Smooth muscle cell of the umbilical artery (primary cell): ENCODE data around the gene ITCH. TPM values are rescaled to one million over a fixed set of nuclear protein-coding genes. Genes with fewer than 3 reads are reported as not detected.

Source experiments
- total RNA-seq: library from RNA; depleted of rRNA; stranded (reverse); fragments of >200 nt; gene quantifications from 2 replicates; pipeline ENCODE4 v1.2.3, GENCODE V29; 2014

The ITCH gene
- 93.2 and 120 TPM in 2 replicates for total RNA-seq

GRCh38 chr20:34363062-34363464 lies at the start of gene ITCH:
TSS of gene ITCH (plus strand) at chr20:34363273. CDS start at chr20:34393812, 30,539 bp downstream.

GRCh38 chr20:34516247-34517113 lies 153.4 kb downstream of the ITCH start, which contains the start of gene DYNLRB1:
TSS of gene DYNLRB1 (plus strand) at chr20:34516422. CDS start at chr20:34516459, 37 bp downstream.

GRCh38 chr20:34558320-34559218 lies 195.5 kb downstream of the ITCH start, which contains the start of gene MAP1LC3A:
TSS of gene MAP1LC3A (plus strand) at chr20:34558718. CDS start at chr20:34558869, 151 bp downstream.

Other genes starting within 250 kb of the ITCH start
- not detected in 2 replicates for gene ASIP, start 121.8 kb upstream of the ITCH start, total RNA-seq
- gene AHCY, start 59.9 kb upstream of the ITCH start, total RNA-seq: 88.5 and 133 TPM in 2 replicates
- 34.7 and 38.0 TPM in 2 replicates for gene DYNLRB1, start 153.1 kb downstream of the ITCH start, total RNA-seq
- gene MAP1LC3A, start 195.4 kb downstream of the ITCH start, total RNA-seq: 17.5 and 19.9 TPM in 2 replicates